ENCODE measurements around the gene HES7. TPM values are rescaled to one million over a fixed set of nuclear protein-coding genes. Genes with fewer than 3 reads are reported as not detected.

The HES7 gene
- total RNA-seq, 4 donors from 2014 or later = not detected

DNA sequence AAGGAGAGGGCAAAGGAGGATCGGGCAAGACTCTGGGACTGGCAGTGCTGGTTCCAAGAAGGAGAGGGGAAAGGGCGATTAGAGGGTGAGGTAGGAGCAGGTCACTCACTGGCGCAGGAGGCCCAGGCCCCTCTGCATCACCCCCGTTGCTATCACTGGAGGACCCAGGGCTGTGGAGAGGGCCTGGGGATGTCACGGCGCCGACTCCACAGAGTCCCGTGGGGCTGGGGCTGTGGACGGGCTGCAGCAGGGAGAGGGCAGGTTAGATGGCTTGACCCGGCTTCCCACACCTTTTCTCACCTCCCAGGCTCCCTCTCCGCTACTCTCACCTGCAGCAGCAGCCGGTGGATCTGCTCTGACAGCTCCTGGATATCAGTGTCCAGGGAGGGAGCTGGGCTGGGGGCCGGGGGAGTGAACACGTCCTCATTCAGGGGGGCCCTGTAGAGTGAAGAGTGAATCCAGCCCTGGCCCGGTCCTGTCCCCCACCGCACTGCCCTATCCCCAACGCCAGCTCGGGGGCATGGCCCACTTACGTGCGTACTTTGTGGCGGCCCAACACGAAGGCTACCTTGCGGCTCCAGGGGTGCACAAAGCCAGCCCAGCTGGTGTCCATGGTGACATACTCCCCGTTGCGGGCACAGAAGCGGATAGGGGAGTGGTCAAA is 23.4 kb upstream of the HES7 start:
- intact Hi-C loops (cut with DNase I; ENCODE audit: low total_unique reads) = no loop called here
- TF ChIP-seq, protein P1, sequence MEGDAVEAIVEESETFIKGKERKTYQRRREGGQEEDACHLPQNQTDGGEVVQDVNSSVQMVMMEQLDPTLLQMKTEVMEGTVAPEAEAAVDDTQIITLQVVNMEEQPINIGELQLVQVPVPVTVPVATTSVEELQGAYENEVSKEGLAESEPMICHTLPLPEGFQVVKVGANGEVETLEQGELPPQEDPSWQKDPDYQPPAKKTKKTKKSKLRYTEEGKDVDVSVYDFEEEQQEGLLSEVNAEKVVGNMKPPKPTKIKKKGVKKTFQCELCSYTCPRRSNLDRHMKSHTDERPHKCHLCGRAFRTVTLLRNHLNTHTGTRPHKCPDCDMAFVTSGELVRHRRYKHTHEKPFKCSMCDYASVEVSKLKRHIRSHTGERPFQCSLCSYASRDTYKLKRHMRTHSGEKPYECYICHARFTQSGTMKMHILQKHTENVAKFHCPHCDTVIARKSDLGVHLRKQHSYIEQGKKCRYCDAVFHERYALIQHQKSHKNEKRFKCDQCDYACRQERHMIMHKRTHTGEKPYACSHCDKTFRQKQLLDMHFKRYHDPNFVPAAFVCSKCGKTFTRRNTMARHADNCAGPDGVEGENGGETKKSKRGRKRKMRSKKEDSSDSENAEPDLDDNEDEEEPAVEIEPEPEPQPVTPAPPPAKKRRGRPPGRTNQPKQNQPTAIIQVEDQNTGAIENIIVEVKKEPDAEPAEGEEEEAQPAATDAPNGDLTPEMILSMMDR (IDR thresholded peaks at IDR 0.05) = no peak
- TF ChIP-seq POLR2A (IDR thresholded peaks at IDR 0.05) = no peak
- no peak overlapping the region for H3K4me3 ChIP-seq (ENCODE audit: low read depth, poor library complexity, severe bottlenecking)
- WGBS, 2 donors = 91 to 93% methylated on average over 25 to 26 of the region's 26 CpGs
- peak in 1 of 2 donors; percentile 85 for DNase-seq (ENCODE audit: low spot score in 2 of 2)

DNA sequence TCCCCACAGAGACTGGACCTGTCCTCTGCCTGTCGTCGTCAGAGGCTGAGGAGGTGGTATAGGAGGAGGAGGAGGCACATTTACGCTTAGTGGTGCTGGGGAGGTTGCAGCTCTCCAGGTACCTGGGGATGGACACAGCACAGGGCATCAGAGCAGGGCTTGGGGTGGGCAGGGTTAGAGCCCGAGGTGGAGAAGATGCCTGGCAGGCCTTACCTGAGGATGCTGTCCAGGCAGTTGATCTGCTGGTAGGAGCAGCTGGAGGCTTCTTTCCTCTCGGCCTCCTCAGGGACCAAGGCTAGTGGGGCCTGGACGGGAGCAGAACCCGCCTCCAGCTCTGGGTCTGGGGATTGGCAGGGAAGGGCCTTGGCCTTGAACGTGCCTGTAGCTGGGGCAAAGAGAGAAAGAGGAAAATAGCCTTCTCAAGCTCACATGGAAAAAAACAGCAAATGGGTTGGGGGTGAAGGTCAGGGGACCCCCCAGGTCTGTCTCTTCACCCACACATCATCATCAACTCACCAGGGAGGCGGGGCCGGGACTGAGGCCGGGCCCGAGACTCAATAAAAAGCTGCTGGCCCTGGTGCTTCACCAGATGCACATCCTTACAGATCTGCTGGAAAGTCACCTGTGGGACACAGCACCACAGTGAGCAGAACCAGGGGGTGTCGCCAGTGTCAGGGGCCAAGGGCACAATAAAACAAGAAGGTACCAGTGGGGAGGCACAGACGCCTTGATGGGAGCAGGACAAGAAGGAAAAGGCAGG is 22.7 kb upstream of the HES7 start:
- intact Hi-C loops (cut with DNase I; ENCODE audit: low total_unique reads) = no loop called here
- WGBS, 2 donors = 90 to 95% methylated on average over 14 of the region's 14 CpGs
- H3K4me3 ChIP-seq (ENCODE audit: low read depth, poor library complexity, severe bottlenecking) = no peak overlapping the region
- no peak for TF ChIP-seq POLR2A (IDR thresholded peaks at IDR 0.05)
- TF ChIP-seq, protein P1 (IDR thresholded peaks at IDR 0.05) = no peak
- no peak for DNase-seq (ENCODE audit: low spot score in 2 of 2)

DNA sequence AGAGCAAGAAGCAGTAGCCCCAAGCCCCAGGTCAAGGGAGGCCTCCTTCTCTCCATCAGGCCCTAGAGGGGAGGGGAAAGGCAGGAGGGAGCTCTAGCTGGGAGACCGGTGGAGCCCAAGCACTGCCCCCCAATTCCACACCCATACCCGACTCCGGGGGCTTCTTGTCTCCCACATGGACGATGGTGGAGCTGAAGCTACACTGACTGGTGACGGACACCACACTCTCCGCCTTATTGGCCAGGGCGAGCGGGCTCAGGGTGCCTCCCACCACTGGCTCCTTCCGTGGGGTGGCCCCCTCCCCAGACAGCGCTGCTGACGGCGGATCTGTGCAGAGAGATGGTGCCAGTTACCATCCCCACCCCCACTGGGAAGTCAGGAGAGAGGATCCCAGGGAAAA is 21.9 kb upstream of the HES7 start:
- WGBS, 2 donors = 88 to 92% methylated on average over 12 of the region's 12 CpGs
- no peak overlapping the region for H3K4me3 ChIP-seq (ENCODE audit: low read depth, poor library complexity, severe bottlenecking)
- TF ChIP-seq POLR2A (IDR thresholded peaks at IDR 0.05) = no peak
- TF ChIP-seq, protein P1 (IDR thresholded peaks at IDR 0.05) = no peak
- no peak for DNase-seq (ENCODE audit: low spot score in 2 of 2)
- intact Hi-C loops (cut with DNase I; ENCODE audit: low total_unique reads) = no loop called here

DNA sequence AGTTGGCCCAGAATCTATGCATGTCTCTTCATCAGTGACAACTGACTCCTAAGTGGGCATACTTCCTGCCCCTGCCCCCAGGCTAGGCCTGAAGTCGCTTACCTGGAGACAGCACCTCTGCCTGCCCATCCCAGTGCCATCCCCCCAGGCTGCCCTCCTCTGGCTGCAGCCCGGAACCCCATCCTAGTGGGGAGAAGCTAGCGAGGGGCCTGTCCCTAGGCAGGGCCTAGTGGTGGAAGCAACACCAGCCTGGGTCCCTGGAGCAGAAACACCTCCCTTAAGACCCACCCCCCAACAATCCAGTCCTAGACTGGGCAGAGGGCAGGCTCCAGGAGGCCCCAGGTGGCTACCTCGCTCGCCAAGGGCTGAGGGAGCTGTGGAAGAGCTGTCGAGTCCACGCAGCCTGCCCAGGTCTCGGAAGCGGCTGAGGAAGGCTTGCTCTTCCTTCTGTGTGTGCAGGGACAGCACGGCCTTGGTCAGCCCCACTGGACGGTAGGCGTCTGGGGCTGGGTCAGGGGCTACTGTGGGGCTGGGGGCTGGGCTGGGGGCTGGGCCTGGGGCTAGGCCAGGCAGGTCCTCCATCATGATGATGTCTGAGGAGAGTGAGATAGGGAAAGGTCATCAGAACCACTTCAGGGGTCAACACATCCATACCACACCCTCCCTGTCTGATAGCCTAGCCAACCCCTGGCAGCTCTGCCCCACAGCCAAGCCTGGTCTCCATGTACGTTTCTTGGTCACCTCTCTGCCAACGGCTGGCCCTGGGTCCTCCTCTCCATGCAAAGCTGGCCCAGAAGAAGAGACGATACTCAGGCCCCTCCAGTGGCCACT is 20.7 kb upstream of the HES7 start:
- intact Hi-C loops (cut with DNase I; ENCODE audit: low total_unique reads) = no loop called here
- DNase-seq (ENCODE audit: low spot score in 2 of 2) = peak in 1 of 2 donors; percentile 23
- no peak for TF ChIP-seq POLR2A (IDR thresholded peaks at IDR 0.05)
- WGBS, 2 donors = 87 to 88% methylated on average over 9 to 15 of the region's 15 CpGs
- no peak overlapping the region for H3K4me3 ChIP-seq (ENCODE audit: low read depth, poor library complexity, severe bottlenecking)

DNA sequence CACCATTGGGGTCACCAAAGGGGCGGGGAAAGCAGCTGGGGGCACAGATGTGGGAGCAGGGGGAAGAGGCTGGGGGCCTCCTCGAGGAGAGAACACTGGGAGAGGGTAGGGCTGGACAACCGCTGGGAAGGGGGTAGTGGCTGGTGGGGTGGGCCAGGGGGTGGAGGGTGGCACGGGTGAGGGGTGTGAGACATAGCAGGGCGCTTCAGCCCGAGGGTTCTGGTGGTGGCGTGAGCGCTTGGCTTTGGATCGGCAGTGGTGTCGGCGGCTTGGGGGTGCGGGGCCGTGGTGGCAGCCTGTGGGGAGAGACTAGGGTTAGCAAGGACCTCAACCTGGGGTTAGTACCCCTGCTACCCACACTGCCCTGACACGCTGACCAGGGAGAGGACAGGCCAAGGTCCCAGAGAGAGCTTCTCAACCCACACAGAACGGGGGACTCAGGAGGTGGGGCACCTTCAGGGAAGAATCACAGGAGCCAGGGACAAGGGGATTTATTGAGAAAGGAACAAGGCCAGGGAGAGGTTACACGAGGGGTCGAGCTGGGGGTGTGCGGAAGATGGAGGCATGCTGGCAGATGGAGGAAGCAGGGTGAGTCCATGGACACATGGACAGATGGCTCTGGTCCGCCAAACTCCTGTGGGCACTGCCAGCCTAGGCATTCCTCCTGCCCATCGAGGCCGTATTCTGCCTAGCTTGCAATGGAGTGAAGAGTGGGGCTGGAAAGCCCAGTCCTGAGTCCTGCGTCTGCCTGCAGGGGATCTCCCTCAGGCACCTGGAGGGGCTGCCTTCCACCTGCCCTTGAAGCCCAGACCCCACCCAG is 19.9 kb upstream of the HES7 start:
- TF ChIP-seq, protein P1 (IDR thresholded peaks at IDR 0.05) = no peak
- TF ChIP-seq POLR2A (IDR thresholded peaks at IDR 0.05) = no peak
- no peak overlapping the region for H3K4me3 ChIP-seq (ENCODE audit: low read depth, poor library complexity, severe bottlenecking)
- DNase-seq (ENCODE audit: low spot score in 2 of 2) = peak in 1 of 2 donors; percentile 32
- intact Hi-C loops (cut with DNase I; ENCODE audit: low total_unique reads) = no loop called here
- WGBS, 2 donors = 85 to 86% methylated on average over 22 of the region's 22 CpGs

All from lower leg skin (tissue), 4 donors.